ENCODE results near the gene GTPBP10. TPM values are rescaled to one million over a fixed set of nuclear protein-coding genes. Genes with fewer than 3 reads are reported as not detected.

GTPBP10 gene
- total RNA-seq, 1 donor from 2014 or later: 21.6 TPM

DNA sequence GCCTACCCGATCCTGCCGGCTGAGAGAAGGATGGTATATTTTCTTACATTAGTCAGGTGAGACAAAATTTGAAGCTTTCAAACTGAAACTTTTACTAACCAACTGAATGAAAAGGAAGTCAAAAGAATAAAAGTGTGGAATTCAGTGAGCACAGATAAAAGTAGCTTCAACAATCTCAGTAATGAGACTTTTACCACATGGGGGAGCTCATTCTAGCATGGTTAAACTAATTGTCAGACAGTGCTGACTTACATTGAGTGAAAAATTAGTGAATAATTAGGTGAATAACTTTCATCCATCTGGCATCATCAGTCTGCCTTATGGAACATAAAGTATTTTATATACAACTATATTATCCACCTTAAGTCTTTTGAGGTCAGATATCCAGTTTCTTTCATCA, 33.8 kb upstream of the GTPBP10 start:
- Mint-ChIP-seq H3K27ac (ENCODE audit: unreplicated experiment) (no peak overlapping the region), H3K4me1 (no peaks in the 10 kb centered on the region), H3K4me3 (no peak overlapping the region), H3K27me3 (ENCODE audit: low read depth) (peaks cover 22% of the 10 kb centered on the region), H3K36me3 (ENCODE audit: low read depth) (no peaks in the 10 kb centered on the region), H3K9me3 (no peaks in the 10 kb centered on the region)
- TF ChIP-seq, protein P1, sequence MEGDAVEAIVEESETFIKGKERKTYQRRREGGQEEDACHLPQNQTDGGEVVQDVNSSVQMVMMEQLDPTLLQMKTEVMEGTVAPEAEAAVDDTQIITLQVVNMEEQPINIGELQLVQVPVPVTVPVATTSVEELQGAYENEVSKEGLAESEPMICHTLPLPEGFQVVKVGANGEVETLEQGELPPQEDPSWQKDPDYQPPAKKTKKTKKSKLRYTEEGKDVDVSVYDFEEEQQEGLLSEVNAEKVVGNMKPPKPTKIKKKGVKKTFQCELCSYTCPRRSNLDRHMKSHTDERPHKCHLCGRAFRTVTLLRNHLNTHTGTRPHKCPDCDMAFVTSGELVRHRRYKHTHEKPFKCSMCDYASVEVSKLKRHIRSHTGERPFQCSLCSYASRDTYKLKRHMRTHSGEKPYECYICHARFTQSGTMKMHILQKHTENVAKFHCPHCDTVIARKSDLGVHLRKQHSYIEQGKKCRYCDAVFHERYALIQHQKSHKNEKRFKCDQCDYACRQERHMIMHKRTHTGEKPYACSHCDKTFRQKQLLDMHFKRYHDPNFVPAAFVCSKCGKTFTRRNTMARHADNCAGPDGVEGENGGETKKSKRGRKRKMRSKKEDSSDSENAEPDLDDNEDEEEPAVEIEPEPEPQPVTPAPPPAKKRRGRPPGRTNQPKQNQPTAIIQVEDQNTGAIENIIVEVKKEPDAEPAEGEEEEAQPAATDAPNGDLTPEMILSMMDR (conservative IDR thresholded peaks at IDR 0.05): peak; percentile 23
- no peak for DNase-seq (ENCODE audit: low read depth, low spot score)

DNA sequence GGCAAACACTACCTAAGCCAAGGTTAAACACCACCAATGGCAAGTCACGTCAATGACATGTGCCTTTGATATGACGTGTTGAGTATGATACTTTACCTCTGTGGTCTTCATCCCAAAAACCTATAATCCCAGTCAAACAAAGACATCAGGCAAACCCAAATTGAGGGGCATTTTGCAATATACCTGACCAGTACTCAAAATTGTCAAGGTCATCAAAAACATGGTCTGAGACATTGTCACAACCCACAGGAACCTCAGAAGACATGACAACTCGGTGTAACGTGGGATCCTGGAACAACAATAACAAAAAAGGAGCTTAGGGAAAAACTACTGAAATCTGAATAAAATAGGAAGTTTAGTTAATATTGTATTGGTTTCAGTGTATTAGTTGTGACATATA, 32.6 kb upstream of the GTPBP10 start:
- Mint-ChIP-seq H3K27ac (ENCODE audit: unreplicated experiment) (no peak overlapping the region), H3K9me3 (no peaks in the 10 kb centered on the region), H3K4me1 (no peaks in the 10 kb centered on the region), H3K4me3 (no peak overlapping the region), H3K36me3 (ENCODE audit: low read depth) (no peaks in the 10 kb centered on the region), H3K27me3 (ENCODE audit: low read depth) (peaks cover 29% of the 10 kb centered on the region)
- TF ChIP-seq, protein P1 (conservative IDR thresholded peaks at IDR 0.05): no peak
- no peak for DNase-seq (ENCODE audit: low read depth, low spot score)

DNA sequence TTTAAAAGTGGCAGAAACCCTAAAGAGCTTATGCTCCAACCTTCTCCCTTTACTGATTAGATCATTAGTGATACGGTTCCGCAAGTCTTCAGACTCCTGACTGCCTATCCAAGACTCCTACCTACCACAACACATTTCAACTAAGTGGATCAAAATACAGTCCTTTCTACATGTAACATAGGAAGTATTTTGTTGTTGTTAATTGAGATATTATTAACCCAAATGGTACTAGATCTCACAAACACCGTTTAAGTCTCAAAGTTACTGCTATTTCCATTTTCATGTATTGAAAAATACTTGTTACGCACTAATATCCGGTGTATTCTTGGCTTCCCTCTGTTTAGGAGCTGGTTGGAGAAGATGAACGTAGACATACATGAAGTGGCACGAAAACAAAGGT, 26.5 kb upstream of the GTPBP10 start:
- no peak overlapping the region for H3K4me3 Mint-ChIP-seq
- TF ChIP-seq, protein P1 (conservative IDR thresholded peaks at IDR 0.05): no peak
- no peaks in the 10 kb centered on the region for H3K36me3 Mint-ChIP-seq (ENCODE audit: low read depth)
- H3K4me1 Mint-ChIP-seq: peaks cover 11% of the 10 kb centered on the region
- H3K9me3 Mint-ChIP-seq: no peaks in the 10 kb centered on the region
- no peak overlapping the region for H3K27ac Mint-ChIP-seq (ENCODE audit: unreplicated experiment)
- H3K27me3 Mint-ChIP-seq (ENCODE audit: low read depth): peaks cover 77% of the 10 kb centered on the region
- DNase-seq (ENCODE audit: low read depth, low spot score): no peak

DNA sequence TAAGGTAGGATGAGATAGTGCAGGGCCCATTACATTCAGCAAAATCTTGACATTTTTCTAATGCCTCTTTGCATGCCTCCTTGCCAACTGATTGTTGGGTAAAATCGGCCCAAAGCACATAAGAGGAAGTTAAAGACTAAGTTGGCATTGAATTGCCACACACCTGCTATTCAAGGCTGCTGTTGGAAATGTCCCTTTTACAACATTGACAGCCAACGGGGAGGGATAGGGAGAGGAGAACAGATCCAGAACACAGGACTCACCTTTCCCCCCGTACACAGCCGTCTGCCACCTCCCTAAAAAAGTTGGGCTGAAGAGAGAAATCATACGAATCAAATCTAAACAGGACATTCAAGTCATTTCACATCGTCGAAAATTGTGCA, 26.1 kb upstream of the GTPBP10 start:
- H3K36me3 Mint-ChIP-seq (ENCODE audit: low read depth): no peaks in the 10 kb centered on the region
- H3K9me3 Mint-ChIP-seq: no peaks in the 10 kb centered on the region
- H3K4me1 Mint-ChIP-seq: peaks cover 11% of the 10 kb centered on the region
- peak overlapping the region; percentile 45 for H3K4me3 Mint-ChIP-seq
- TF ChIP-seq, protein P1 (conservative IDR thresholded peaks at IDR 0.05): no peak
- H3K27me3 Mint-ChIP-seq (ENCODE audit: low read depth): peaks cover 78% of the 10 kb centered on the region
- no peak overlapping the region for H3K27ac Mint-ChIP-seq (ENCODE audit: unreplicated experiment)
- DNase-seq (ENCODE audit: low read depth, low spot score): no peak

DNA sequence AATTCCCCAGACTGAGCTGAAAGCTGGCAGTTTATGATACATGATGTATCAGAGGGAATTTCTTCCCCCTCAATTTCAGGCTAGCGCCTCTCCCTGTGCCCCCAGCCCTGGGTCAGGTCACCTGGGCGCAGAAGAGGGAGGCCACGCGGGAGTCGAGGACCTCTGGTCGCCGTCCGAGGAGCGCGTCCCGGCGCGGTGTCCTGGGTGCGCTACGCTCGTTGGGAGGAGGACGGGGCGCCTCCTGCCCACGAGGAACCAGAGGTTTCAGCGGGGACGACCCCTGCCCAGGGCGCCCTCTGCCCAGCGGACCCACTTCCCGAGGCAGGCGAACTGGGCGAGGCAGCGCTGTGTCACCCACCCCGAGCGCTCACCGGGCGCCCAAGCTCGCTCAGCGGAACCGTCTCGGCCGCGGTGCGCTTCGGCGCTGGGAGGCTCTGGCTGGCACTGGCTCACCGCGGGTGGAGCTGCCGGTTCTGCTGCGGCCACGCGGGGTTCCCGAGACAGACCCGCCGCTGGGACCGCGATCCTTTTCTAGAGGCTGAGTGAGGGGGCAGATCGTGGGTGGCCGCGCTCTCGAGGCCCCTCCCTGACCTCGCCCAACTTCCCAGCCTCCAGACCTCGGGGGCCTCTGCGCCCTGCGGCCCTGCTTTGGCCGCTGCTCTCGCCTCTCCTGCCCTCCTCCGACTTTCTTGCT, 25.6 kb upstream of the GTPBP10 start, which contains the start of gene FAM237B:
Gene FAM237B (minus strand): TSS at position 504 of the 694 bp plus-strand sequence. CDS start 1,556 bp downstream, outside the sequence.
- Mint-ChIP-seq H3K36me3 (ENCODE audit: low read depth) (no peaks in the 10 kb centered on the region), H3K27me3 (ENCODE audit: low read depth) (peaks cover 80% of the 10 kb centered on the region), H3K9me3 (no peaks in the 10 kb centered on the region), H3K4me1 (peaks cover 11% of the 10 kb centered on the region), H3K4me3 (peak within 1 kb of the TSS; percentile 45), H3K27ac (ENCODE audit: unreplicated experiment) (no peak within 1 kb of the TSS)
- TF ChIP-seq, protein P1 (conservative IDR thresholded peaks at IDR 0.05): no peak
- peak; percentile 11 for DNase-seq (ENCODE audit: low read depth, low spot score)
